GM12874 (cell line): Measurements from ENCODE around the gene WNT6.

Source experiments
- CTCF ChIP-seq: IDR thresholded peaks from 2 replicates; pipeline ENCODE4 v1.5.1; 2011; ENCODE audit warnings: low read depth, mild to moderate bottlenecking, control low read depth, low read length, moderate library complexity; ENCODE audit not compliant: insufficient read depth

The WNT6 gene

DNA sequence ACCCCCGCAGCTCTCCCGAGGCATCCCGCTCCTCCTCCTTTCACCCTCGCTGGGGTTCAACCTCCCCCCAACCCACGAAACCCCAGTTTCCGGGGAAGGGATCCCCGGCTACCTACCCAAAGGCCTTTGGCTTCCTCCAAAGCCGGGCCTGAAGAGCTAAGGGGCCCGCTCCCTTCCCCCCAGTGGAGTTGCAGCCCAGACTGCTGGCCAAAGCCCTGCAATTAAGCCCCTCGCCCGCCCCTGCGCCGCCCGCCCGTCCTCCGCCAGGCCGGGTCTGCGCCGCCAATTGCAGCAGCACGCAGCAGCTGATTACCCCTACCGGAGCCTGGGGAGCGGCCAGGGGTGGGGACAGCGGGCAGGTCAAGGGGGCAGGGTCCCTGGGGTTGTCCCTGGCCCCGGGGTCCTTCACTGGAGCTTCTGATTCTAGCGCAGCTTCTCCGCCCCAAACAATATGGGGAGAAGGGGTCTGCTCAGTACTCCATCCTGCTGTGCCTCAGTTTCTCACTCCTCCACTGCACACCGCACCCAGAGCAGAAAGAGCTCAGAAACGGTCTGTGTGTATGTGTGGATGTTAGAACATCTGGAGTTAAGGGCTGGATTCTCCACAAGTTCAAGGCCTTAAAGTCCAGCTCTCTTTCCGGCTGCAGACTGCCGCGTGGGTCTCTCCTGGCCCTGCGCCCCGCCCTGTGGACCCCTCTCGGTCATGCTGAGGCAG lies 37.9 kb downstream of the WNT6 start:
- no peak for TF ChIP-seq CTCF

- TF ChIP-seq CTCF, result peak; percentile 97
Measured at GRCh38 chr2:218898109-218898878, 38.7 kb downstream of the WNT6 start.

DNA sequence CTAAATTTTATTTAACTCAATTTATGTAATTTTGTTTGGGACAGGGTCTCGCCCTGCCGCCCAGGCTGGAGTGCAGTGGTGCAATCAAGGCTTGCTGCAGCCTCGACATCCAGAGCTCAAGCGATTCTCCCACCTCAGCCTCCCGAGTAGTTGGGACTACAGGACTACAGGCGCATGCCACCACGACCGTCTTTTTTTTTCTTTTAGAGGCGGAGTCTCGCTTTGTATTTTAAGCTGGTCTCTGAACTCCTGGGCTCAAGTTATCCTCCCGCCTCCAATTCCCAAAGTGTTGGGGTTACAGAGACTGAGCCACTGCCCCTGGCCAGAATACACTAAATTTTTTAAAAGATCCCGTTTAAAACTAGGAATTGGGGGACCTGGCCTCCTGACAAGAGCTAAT lies 39.5 kb downstream of the WNT6 start:
- TF ChIP-seq CTCF, result no peak

DNA sequence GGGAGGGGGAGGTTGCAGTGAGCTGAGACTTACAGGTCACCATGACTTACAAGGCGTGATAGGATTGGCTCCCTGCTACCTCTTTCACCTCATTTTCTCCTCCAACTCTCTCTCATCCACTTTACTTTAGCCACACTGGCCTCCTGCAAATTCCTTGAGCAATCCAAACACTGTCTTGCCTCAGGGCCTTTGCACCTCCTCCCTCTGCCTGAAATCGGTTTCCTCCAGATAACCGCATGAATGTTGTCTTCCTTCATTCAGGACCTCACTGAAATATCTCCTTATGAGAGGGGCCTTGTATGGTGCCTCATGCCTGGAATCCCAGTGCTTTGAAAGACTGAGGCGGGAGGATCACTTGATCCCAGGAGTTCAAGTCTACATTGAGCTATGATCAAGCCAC lies 42.8 kb downstream of the WNT6 start:
- no peak for TF ChIP-seq CTCF

DNA sequence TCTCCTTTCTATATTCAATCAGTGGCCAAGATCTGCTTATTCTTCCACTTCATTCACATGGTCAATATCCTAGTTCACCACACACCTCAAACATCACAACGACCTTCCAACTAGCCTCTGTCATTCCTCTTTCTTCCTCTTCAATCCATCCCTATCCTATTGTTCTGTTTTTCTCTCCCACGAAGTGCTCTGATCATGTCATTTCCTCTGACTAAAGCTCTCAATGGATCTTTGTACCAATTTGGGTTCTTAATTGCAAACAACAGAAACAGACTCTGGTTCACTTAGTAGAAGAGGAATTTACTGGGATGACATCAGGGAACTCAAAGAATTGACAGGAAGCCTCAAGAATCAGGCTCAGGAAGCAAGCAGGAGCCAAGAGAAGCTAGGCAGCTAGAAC lies 44.6 kb downstream of the WNT6 start:
- TF ChIP-seq CTCF, result no peak

DNA sequence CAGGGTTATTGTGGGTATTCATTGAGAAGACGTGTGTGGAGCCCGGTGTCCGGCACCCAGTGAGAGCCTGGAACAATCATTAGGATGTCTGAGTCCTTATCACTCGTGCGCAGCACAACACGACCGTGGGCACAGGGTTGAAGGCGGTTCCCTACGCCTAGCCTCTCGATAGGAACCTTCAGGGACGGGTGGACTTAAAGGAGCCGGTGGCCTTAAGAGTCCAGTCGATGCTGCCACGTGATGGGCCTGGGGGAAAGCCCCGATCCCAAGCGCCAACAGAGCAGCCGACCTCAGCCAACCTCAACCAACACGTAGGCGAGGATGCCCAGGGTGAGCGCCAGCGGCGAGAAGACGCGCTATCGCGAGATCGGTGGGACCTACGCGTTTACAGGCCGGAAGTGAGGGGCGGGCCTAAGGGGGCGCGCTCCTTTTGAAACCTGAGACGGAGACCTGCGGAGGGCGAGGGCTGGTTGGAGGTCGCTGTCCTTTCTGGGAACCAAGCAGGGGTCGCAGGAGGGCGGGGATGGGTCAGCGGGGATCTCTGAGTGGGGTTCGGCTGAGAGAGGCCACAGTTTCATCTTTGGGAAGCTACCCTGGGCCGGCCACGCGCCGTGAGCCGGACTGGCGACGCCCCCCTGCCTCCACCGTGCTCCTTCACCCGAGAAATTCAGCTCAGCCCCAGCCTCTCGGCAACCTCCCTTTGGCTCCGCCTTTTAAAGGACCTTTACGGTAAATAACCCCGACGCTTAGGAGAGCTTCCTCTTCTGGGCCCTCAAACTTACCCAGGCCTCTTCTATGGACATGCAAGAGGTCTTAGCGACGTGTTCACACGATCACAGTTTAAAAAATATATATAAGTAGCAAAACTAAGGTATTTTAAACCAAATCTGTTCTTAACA lies 49.4 kb downstream of the WNT6 start:
- TF ChIP-seq CTCF, result no peak

- TF ChIP-seq CTCF, result no peak
Measured at GRCh38 chr2:218910741-218911140, 51.1 kb downstream of the WNT6 start.
